ENCODE measurements around the gene KCNQ5.

Gene KCNQ5

DNA sequence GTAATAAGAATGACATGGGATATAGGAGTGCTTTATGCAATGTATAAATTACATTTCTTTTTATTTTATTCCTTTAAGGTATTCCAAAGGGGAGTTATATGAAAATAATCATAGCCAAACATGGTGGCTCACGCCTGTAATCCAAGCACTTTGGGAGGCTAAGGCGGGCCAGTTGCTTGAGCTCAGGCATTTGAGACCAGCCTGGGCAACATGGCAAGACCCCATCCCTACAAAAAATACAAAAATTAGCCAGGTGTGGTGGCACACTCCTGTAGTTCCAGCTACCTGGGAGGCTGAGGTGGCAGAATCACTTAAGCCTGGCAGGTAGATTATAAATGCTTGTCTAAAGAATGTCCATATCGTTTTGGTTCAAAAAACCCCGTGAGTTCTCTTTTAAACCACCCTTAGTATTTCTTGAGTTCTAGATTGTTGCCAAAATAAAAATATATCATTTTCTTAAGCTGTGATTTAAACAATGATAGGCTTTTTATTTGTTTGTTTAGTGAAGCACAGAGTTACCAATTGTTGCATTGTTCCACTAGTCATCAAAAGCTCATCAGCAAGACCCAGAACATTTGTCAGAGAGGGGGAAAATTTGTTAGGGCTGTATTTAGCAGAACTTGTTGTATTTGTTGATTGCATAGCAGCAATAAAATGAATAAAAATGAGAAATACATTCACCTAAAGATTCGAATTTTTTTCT, 457.2 kb downstream of the KCNQ5 start:
- DNase-seq, result no peak

DNA sequence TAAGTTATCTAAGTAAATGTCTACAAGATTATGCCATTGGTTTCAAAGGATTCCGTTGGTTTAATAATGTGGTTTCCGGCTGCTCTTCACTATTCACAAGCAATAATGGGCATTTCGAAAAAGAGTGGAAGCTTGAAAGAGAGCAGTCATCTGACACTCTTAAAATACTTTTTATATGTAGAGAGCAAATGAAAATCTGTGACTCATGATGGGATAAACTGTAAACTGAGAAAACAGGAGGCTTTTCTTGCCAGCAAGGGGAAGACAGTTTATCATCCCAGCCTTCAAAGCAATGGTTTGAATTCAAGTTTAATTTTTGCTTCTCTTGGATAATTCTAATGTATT, 457.7 kb downstream of the KCNQ5 start:
- DNase-seq, result no peak

DNA sequence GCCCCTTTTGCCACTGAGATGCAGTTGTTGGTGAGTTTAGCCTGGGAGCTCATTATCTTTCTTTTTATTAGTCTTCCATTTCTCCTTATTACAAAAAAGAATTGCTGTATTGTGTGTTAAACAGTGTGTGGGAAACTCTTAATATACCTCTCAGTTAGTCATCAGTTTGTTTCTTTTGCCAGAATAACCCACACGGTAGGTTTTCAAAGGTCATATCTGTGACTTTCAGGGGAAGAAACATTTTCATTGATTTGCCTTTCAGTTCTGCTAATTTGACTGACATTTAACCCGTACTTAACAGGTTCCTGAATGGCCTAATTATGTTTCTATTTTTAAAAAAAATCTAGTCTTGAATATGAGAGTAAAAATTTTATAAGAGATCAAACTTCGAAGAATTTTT, 458.1 kb downstream of the KCNQ5 start:
- no peak for DNase-seq

DNA sequence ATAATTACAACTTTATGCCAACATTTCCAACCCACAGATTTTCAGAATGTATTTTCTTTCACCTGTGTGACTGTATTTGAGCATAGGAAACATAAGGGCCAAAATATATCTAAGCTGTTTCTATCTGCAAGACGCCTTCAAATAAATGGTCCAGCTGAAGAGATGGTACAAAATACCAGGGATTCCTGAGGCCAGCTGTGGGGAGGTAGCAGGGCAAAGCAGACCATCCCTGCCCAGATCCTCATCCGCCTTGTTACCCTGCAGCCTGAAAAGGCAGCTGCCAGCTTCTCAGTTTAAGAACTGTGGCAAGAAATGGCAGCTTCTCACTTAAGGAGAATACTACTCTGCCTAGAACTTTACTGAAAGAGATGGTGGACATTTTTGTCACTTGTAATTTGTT, 460.1 kb downstream of the KCNQ5 start:
- DNase-seq, result no peak

DNA sequence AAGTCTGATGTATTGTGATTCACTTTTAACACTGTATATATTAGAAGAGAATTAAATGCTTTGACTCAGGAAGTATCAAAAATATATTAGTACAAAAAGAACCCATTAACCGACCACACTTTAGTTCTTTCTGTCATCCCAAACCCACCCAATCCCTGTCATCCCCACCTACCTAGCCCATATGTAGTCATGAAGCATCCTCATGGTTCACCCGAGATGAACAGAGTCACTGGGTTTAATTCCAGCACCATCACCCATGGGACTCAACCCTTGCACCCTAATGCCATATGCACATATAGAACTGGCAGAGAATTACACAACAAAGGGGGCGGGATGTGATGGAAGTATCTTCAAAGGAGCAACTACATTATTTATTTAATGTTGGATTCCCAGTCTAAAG, 462.0 kb downstream of the KCNQ5 start:
- no peak for DNase-seq

DNA sequence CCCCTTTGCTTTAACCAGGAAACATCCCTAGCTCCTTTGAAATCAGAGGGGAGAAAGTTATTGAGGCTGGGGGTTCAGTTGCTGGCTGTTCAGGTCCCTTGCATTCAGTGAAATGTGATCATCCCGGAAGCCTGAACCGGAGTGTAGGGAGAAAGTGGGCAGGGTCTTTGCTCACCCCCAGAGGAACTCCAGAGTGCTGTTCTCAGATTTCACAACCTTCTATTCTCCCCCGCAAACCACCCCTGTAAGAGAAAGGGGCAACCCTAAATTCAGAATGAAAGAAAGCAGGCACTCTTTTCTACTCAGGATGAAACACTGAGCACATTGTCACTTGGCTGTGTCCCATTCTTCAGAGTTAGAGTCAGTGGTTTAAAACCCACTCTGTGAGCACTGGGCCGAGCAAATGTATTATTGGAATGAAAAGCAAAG, 463.6 kb downstream of the KCNQ5 start:
- no peak for DNase-seq

DNA sequence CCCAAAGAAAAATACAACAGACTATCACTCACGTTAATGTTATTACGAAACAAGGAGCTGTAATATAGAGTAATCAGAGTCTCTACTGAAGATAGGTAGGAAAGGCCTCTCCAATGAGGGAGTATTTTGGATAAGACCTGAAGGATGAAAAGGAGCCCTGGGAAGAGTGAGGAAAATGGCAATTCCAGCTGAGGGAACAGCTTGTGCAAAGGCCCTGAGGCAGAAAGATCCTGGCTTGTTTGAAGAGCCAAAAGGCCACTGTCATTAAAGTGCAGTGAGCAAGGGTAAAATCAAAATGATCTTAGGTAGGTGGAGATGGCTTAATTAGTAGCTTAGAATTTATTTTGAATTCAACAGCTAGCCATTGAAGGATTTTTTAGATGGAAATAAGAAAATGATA, 464.9 kb downstream of the KCNQ5 start:
- DNase-seq, result no peak

DNA sequence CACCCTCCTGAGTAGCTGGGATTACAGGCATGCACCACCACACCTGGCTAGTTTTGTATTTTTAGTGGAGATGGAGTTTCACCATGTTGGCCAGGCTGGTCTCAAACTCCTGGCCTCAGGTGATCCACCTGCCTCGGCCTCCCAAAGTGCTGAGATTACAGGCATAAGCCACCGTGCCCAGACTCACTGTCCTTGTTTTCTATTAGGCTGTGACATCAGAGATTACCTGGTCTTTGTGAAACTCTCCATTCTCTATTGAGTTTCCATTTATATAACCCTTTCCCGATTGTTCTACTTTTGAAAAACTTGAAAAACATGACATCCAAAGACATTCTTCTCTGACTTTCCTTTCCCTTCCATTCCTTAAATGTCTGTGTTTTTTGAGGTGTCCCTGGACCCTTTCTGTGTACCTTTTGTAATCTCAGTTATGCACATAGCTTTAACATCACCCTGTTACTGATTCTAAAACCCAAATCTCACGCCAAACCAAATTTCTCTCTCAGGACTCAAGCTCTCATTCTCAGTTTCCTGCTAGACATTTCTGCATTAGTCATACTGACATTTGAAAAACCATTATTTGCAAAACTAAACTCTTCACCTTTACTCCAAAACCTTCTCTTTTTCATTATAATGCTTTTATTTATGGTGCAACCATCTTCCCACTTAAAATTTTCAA, 466.4 kb downstream of the KCNQ5 start:
- no peak for DNase-seq

DNA sequence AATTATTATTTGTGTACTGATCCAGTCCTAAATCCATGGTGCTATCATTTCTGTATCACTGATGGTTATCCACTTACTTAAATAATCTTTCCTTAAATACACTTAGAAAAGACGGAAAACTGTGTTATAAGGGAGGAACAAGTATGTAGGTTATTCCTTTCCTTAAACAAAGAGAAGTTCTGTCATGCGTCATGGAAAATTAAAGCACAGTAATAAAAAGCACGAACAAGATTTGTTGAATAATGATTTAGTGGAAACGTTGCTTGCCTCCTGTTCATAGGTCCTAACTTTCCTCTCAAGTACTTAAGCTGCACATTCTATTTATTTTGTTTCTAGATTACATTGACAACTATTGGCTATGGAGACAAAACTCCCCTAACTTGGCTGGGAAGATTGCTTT, 483.1 kb downstream of the KCNQ5 start:
- DNase-seq, result no peak

DNA sequence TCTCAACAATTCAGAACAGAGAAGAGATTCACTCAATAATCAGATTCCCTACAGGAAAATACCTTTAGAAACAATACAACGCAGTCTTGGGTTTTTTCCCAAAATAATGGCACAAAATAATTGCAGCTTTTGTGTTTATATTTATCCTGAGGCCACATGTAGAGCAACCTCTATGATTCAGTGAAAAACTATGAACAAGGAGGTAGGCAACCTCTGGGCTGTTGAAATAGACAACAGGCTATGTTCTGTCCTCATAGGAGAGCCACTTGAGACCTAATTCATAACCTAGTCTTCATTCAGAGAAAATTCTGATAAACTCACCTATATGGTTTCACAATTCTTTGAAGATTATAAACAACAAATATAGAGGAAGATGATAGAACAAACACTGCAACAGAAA, 485.2 kb downstream of the KCNQ5 start:
- DNase-seq, result no peak

DNA sequence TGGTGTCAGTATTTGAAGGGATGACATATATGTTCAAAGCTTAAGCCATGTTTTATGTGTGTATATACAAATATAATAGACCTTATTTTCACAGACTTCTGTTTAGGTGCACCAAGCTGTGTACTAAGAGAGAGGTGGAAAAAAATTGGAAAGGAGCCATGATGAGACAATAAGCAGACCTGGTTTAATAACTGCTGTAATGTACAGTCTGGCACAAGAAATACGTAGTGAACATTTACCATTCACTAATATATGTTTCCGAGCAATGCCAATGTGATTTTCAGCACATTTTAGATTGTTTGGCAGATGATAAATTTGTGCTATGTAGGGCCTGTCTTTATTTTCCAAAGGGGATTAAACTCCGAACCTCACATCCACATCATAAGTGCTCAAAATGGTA, 487.1 kb downstream of the KCNQ5 start:
- no peak for DNase-seq

DNA sequence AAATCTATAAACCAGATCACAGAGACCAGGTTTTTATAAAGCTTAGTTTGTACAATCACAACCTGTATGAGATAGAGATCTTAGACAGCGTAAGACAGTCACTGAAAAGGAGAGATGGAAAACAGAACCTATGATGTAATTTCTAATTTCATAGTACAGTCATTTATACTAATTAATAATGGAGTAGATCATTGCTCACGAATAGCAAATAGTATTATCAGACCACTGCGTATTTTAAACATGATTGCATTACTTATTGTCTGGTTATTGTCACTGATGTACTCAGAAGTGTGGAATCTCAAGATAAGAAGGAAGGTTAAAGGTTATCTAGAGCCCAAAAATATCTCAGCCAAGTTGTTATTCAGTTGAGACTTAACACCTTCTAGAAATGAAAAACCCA, 487.8 kb downstream of the KCNQ5 start:
- no peak for DNase-seq

DNA sequence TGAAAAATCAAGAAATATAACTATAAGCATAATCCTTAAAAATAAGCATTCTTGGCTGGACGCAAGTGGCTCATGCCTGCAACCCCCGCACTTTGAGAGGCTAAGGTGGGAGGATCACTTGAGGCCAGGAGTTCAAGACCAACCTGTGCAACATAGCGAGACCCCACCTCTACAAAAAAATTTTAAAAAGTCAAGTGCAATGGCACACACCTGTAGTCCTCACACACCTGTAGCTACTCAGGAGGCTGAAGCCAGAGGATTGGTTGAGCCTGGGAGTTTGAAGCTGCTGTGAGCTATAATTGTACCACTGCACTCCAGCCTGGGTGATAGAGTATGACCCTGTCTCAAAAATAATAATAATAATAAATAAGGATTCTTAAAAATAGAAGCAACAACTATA, 494.5 kb downstream of the KCNQ5 start:
- no peak for DNase-seq

DNA sequence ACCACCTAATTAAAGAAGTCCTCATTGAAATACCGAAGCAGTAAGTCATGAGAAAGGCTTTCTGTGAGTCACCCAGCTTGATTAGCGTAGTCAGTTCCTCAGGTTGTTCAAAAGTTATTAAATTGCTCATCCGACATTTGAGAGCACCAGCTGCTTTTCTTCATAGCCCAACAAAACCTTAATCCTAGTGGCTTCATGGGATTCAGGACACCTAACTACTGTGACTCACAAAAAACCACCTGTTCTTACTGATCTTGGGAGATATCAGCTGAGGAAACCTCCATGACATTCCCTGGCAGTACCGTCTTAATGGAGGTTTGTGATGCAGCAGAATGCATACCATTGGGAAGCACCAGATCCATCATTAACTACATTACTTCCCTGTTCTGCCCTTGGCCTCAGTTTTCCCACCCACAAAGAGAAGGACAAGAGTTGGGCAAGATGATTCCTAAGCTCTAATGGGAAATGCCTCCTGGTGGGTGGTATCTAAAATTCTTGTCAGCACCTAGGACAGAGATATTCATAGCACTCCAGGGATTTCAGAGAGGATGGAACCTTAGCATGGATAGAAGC, 499.6 kb downstream of the KCNQ5 start:
- no peak for DNase-seq

DNA sequence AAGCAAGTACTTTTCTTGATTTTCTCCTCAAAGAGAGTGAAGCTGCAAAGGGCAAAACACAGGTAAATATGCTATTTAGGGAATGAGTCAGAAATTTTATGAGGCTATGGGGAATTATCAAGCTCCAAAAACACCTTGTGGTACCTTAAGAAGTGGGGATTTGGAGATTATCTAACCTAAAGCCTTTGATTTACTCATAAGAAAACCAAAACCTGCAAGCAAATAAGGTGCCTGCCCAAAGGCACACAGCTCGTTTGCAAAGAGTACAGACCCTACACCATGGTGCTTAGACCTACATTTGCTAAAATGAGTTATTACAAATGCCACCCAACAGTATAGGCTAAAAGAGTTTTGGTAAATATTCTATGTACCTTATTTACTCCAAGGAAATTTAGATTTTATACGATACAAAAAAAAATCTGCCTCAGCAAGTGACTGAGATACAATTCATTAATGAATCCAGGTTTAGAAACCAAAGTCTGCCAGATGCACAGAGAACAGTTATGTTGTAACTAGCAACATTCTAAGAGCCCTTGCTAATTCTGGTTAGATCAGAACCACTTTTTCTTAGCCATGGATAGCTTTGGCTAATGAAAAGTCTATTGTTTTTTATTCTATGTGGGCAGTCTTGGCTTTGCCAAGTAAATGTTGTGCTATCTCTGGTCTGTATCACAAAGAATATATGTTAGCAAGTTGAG, 501.9 kb downstream of the KCNQ5 start:
- DNase-seq, result no peak

DNA sequence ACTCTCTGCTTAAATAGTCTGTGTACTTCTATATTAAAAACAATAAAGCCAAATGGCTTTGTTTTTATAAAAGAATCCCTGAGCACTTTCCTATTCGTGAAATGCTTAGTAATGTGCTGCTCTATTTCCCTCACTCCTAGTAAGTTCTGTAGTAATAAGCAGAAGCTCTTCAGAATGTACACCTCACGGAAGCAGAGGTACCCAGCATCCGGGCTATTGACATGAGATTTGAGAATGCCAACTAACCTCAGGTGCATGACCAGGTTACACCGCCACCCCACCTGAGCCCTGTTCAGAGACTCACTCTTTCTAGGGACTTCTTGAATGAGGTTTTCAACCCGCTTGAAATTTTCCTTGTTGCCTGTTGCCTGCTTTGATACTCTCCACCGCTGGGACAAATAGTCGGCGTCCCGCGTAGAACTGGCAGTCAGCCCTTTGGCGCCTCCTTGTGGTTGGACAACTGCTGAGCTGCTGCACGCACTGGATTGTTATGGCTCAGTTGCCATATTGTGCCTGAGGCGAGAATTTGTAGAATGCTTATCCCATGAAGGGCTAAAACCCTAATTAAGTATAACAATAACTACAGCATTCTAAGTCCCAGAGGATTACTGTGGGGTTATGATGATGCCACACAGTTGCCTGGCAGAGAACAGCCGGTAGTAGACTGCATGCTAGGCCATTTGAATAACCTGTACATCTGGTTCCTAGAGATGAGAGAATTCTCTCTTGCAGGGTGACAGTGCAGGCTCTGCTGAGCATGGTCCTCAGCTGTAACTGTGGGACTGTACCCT, 508.0 kb downstream of the KCNQ5 start:
- peak; percentile 58 for DNase-seq

DNA sequence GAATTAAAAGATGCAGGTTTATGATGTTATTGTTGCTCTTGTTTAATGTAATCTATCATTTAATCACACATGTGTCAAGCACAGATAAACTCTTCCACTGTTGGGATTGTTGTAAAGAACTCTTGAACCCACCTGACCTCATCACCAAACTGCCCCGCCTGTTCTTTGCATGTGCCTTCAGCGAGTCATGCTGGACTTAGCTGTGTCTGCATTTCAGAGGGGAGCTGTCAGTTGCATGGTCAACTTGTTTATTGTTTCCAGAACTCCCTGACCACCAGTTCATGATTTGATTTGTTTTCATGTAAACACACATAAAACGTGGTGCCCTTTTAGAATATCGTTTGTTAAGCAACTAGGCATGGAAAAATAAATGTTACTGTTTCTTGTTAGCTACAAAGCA, 509.8 kb downstream of the KCNQ5 start:
- DNase-seq, result no peak

DNA sequence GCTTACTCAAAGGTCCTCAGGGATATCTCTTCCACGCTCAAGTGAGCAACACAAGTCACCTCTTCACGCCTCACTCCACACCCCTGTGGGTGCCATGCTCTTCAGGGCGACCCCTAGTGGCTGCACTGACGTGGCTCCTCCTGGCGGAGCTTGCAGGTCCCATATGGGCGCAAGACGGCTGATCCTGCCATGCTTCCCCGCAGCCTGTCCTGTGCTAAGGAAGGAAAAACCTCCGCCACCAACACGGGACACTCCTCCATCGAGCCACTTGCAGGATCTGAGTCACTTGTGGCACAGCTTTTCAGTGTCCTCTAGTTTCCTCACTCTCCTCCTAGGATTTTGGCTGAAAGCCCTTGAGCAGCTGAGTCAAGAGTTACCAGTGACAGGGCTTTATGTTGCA, 512.7 kb downstream of the KCNQ5 start:
- DNase-seq, result no peak

DNA sequence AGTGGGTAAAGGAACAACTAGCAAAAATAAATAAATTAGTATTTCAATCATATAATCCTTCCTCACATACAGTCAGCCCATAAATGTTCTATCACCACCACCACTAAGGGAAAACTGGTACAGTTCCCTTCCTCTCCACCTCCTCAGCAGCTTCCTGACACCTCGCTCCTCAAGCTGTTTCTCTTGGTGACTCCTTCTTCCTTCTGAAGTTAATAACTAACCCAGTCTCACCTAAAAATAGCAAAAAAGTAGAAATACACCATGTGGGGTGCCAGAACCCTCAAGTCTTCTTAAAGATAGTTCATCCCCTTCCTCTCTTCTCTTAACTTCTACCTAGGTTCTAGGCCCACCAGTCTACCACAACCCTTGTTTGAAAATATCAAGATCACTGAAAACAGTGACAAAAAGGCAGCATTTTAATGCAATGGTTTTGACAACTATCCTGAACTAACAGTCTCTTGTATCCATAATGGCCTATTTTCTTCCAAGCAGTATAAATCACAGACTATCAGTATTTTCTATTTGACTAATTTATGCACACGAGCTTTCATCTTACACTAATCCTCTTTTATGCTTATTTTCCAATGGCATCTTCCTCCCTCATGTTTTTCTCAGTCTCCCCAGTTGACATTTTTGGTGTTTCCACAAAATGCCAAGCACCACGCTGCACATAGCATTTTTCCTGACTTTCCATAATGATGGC, 518.0 kb downstream of the KCNQ5 start:
- DNase-seq, result no peak

DNA sequence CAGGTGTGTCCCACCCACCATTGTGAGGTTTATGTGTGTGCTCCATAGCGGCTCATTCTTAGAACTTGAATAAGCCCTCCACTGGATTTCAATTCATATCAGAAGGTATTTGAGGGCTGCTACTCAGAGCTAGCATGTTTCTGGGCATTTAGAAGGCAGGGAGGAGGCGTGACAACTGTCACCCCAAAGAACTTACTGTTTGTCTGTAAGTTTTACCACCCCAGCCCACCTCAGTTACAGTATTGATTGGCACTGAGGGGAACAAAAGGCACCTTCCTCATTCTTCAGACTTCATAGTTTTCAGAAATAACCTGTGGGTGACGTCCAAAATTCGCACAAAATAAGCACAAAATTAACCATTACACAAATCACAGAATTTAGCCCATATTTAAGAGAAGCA, 521.7 kb downstream of the KCNQ5 start:
- DNase-seq, result no peak

DNA sequence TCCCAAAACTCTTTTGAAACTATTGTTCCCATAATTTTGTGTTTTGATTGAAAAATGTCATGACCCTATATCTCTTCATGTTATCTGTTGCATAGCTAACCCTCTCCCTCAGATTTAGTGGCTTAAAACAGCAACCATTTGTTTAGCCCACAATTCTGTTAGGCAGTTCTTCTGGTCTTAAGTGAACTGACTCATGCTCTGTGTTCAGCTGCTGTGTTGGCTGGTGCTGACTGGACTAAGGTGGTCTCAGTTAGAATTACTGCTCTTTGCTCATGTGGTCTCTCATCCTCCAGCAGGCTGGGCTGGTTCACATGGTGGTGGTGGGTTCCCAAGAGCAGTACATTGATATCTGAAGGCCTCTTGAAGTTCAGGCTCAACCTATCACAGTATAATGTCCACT, 522.7 kb downstream of the KCNQ5 start:
- DNase-seq, result no peak

DNA sequence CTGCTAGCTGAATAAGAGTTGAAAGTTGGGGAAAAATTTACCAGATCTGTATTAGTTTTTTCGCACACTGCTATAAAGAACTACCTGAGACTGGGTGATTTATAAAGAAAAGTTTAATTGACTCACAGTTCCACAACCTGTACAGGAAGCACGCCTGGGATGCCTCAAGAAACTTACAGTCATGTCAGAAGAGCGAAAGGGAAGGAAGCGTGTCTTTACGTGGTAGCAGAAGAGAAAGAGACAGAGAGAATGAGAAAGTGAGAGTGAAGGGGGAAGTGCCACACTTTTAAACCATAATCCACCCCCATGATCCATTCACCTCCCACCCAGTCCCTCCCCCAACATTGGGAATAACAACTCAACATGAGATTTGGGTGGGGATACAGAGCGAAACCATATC, 523.8 kb downstream of the KCNQ5 start:
- DNase-seq, result no peak

DNA sequence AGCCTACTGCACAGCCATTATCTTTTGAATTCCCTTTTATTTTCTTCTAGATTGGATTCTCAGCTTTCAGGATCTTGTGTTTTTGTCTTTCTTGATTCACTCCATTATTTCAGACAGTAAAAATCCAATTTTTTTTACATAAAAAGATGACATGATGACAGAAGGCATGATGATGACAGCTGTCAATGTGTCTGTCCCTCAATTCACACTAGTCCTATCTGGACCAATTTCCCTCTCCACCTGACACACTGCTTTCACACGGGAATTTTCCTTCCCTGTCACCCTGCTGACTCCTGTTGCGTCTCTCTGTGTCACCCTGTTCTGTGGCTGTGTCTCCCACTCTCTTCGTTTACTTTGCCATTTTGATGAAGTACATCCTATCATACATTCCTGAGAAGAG, 529.9 kb downstream of the KCNQ5 start:
- DNase-seq, result no peak
